HG02943 (cell line): ENCODE measurements around the gene METTL5.

Experiments
- ATAC-seq: cut with Tn5 transposase; IDR thresholded peaks from one replicate; pipeline ENCODE4 v1.9.1; 2021; ENCODE audit warnings: mild to moderate bottlenecking, low read depth, moderate library complexity; ENCODE audit not compliant: unreplicated experiment

METTL5 gene

GRCh38 chr2:169795181-169795580, 29.5 kb downstream of the METTL5 start:
- no peak for ATAC-seq

- no peak for ATAC-seq
These were observed 34.1 kb downstream of the METTL5 start for GRCh38 chr2:169790581-169790980.

- ATAC-seq, result no peak
These were observed 42.2 kb downstream of the METTL5 start for GRCh38 chr2:169782513-169782912.

- no peak for ATAC-seq
These were observed 43.3 kb downstream of the METTL5 start for GRCh38 chr2:169781249-169782013.

GRCh38 chr2:169778446-169778845, 46.3 kb downstream of the METTL5 start:
- ATAC-seq, result no peak

- no peak for ATAC-seq
These were observed 48.4 kb downstream of the METTL5 start for GRCh38 chr2:169776252-169776761.

- ATAC-seq, result no peak
These were observed 48.9 kb downstream of the METTL5 start for GRCh38 chr2:169775765-169776164.

GRCh38 chr2:169775354-169775753, 49.4 kb downstream of the METTL5 start:
- no peak for ATAC-seq

GRCh38 chr2:169772651-169773050, 52.1 kb downstream of the METTL5 start:
- ATAC-seq, result no peak

GRCh38 chr2:169771612-169772011, 53.1 kb downstream of the METTL5 start:
- no peak for ATAC-seq

GRCh38 chr2:169771021-169771420, 53.7 kb downstream of the METTL5 start:
- no peak for ATAC-seq

- no peak for ATAC-seq
These were observed 56.3 kb downstream of the METTL5 start for GRCh38 chr2:169768262-169768995.

GRCh38 chr2:169767243-169767888, 57.3 kb downstream of the METTL5 start:
- no peak for ATAC-seq

- ATAC-seq, result no peak
These were observed 59.2 kb downstream of the METTL5 start for GRCh38 chr2:169765523-169765922.

GRCh38 chr2:169761970-169762292, 62.8 kb downstream of the METTL5 start:
- ATAC-seq, result no peak
